Esophagus muscularis mucosa (tissue), 4 donors: Measurements from ENCODE around the gene ISCA2. TPM values are rescaled to one million over a fixed set of nuclear protein-coding genes. Genes with fewer than 3 reads are reported as not detected.

Experiments used
- DNase-seq: peaks from one replicate; pipeline ENCODE4 v3.0.0-alpha.2; 2017; ENCODE audit errors: extremely low spot score
- H3K27ac ChIP-seq, 4 donors: fragments of 200-600 bp; sonication (generic); replicated peaks in 1 of 4; 1 replicate in 3 of 4; 2 replicates in 1 of 4; pipeline ENCODE4 v1.5.1; 2016 to 2019; ENCODE audit warnings: mild to moderate bottlenecking in 1 of 4
- H3K27me3 ChIP-seq, 4 donors: fragments of 200-600 bp; sonication (generic); one replicate each; pipeline versions ENCODE4 v1.5.1 to v1.6.0; 2016 to 2019
- H3K36me3 ChIP-seq, 4 donors: fragments of 200-600 bp; sonication (generic); one replicate each; pipeline ENCODE4 v1.5.1; 2016 to 2019
- H3K4me1 ChIP-seq, 4 donors: fragments of 200-600 bp; sonication (generic); one replicate each; pipeline ENCODE4 v1.5.1; 2016 to 2019
- H3K4me3 ChIP-seq, 4 donors: fragments of 200-600 bp; sonication (generic); 1 replicate in 2 of 4; 2 replicates in 2 of 4; pipeline ENCODE4 v1.5.1; 2016 to 2019; ENCODE audit warnings: mild to moderate bottlenecking in 4 of 4, moderate library complexity in 1 of 4
- H3K9me3 ChIP-seq, 4 donors: fragments of 200-600 bp; sonication (generic); 1 replicate in 3 of 4; 2 replicates in 1 of 4; pipeline ENCODE4 v1.5.1; 2016 to 2019
- CTCF ChIP-seq, 3 experiments: fragments of 200-600 bp in 2 of 3; fragments of 450-650 bp in 1 of 3; sonication (generic) in 2 of 3; IDR thresholded peaks; one replicate each; pipeline ENCODE4 v1.5.1; 2017 to 2019; ENCODE audit warnings: antibody characterized with exemption in 3 of 3, mild to moderate bottlenecking in 2 of 3, moderate library complexity in 1 of 3
- EP300 ChIP-seq: sonication (generic); formaldehyde crosslinking; IDR thresholded peaks from one replicate; pipeline ENCODE4 v1.6.1; 2017; ENCODE audit warnings: antibody characterized with exemption
- POLR2A ChIP-seq: fragments of 450-650 bp; IDR thresholded peaks from one replicate; pipeline ENCODE4 v1.6.1; 2017; ENCODE audit warnings: antibody characterized with exemption, moderate library complexity, mild to moderate bottlenecking, low read depth
- POLR2AphosphoS5 ChIP-seq, 2 donors: sonication (generic); formaldehyde crosslinking; IDR thresholded peaks; one replicate each; pipeline ENCODE4 v1.6.1; 2017; ENCODE audit warnings: antibody characterized with exemption in 2 of 2
- WGBS: methylation state at CpG from one replicate; pipeline ENCODE4 v1.1.5; 2018; 5-methylcytosine and 5-hydroxymethylcytosine counted together
- intact Hi-C: fragments of 100-400 bp; cut with DNase I; formaldehyde crosslinking; loops from one replicate; pipeline ENCODE4 v1.15.1; 2023
- total RNA-seq, 4 donors: library from RNA; depleted of rRNA; stranded (reverse); fragments of >200 nt; gene quantifications; one replicate each; pipeline versions ENCODE4 v1.1.0 to v1.2.1, GENCODE V29; 2016

Gene ISCA2
- total RNA-seq, 4 donors from 2014 or later = 5.8 to 20.4 (median 15.1) TPM

- peaks cover 0 to 5% (median 0%) of the 10 kb centered on the region in 4 donors for H3K4me1 ChIP-seq
- peaks cover under 1 to 37% (median 14%) of the 10 kb centered on the region in 4 donors for H3K36me3 ChIP-seq
- TF ChIP-seq POLR2A (no peak), CTCF (IDR thresholded peaks at IDR 0.05) (no peak), EP300 (no peak), POLR2AphosphoS5 (IDR thresholded peaks at IDR 0.05) (no peak)
- intact Hi-C loops = no loop called here
- H3K4me3 ChIP-seq = no peak overlapping the region
- WGBS = 75% methylated on average over 10 of the region's 15 CpGs
- H3K9me3 ChIP-seq = no peaks in the 10 kb centered on the region
- H3K27me3 ChIP-seq = no peaks in the 10 kb centered on the region
- no peak for DNase-seq
- H3K27ac ChIP-seq = no peak overlapping the region
These were observed 14.7 kb downstream of the ISCA2 start for GRCh38 chr14:74508292-74508731.

- no peak for DNase-seq
- H3K27me3 ChIP-seq = no peaks in the 10 kb centered on the region
- H3K4me1 ChIP-seq = peaks cover 0 to 5% (median 0%) of the 10 kb centered on the region in 4 donors
- intact Hi-C loops = no loop called here
- H3K9me3 ChIP-seq = no peaks in the 10 kb centered on the region
- TF ChIP-seq POLR2A = no peak
- TF ChIP-seq EP300 = no peak
- no peak for TF ChIP-seq CTCF (IDR thresholded peaks at IDR 0.05)
- no peak for TF ChIP-seq POLR2AphosphoS5 (IDR thresholded peaks at IDR 0.05)
- H3K36me3 ChIP-seq = peaks cover 0 to 31% (median 12%) of the 10 kb centered on the region in 4 donors
- H3K27ac ChIP-seq = no peak overlapping the region
- H3K4me3 ChIP-seq = no peak overlapping the region
- 96% methylated on average over 9 of the region's 13 CpGs for WGBS
These were observed 15.4 kb downstream of the ISCA2 start for GRCh38 chr14:74508844-74509428.

DNA sequence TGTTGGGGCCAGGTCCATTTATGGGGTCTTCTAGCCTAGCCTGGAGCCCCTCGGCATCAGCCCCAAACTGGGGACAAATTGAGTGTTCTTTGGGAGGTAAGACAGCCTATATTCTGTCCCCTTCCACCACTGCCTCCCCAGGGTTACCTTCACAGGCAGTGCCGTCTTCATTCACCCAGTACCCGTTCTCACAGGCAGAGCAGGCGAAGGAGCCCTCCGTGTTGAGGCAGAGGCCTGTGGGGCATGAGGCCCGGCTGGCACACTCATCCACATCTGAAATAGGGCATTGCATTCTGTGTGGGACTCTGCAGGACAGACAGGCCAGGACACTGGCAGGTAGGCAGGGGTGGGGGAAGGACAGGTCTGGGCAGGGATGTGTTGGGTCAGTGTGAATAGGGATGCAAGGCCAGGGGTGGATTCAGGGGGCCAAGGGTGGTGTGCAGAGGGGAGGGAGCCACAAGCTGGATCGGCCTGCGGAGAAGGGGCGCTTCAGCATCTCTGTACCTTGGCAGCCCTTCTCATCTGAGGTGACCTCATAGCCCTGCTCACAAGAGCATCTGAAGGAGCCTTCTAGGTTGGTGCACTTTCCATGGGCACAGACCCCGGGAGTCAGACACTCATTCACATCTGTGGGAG is 16.1 kb downstream of the ISCA2 start:
- no peak overlapping the region for H3K27ac ChIP-seq
- peaks cover 0 to 5% (median 0%) of the 10 kb centered on the region in 4 donors for H3K4me1 ChIP-seq
- 95% methylated on average over 10 of the region's 10 CpGs for WGBS
- intact Hi-C loops = no loop called here
- H3K9me3 ChIP-seq = no peaks in the 10 kb centered on the region
- TF ChIP-seq POLR2AphosphoS5 (IDR thresholded peaks at IDR 0.05) (no peak), POLR2A (no peak), EP300 (no peak), CTCF (IDR thresholded peaks at IDR 0.05) (no peak)
- no peak for DNase-seq
- no peaks in the 10 kb centered on the region for H3K27me3 ChIP-seq
- H3K4me3 ChIP-seq = no peak overlapping the region
- H3K36me3 ChIP-seq = peaks cover 0 to 35% (median 6%) of the 10 kb centered on the region in 4 donors

GRCh38 chr14:74510223-74510931 is 16.8 kb downstream of the ISCA2 start:
- H3K4me3 ChIP-seq = no peak overlapping the region
- DNase-seq = no peak
- 75% methylated on average over 7 of the region's 21 CpGs for WGBS
- no peak overlapping the region for H3K27ac ChIP-seq
- intact Hi-C loops = no loop called here
- no peaks in the 10 kb centered on the region for H3K9me3 ChIP-seq
- H3K36me3 ChIP-seq = peaks cover 0 to 35% (median 6%) of the 10 kb centered on the region in 4 donors
- TF ChIP-seq EP300 (no peak), CTCF (IDR thresholded peaks at IDR 0.05) (no peak), POLR2A (no peak), POLR2AphosphoS5 (IDR thresholded peaks at IDR 0.05) (no peak)
- H3K4me1 ChIP-seq = peaks cover 0 to 5% (median 0%) of the 10 kb centered on the region in 4 donors
- H3K27me3 ChIP-seq = no peaks in the 10 kb centered on the region
